H1 (cell line): Measurements from ENCODE around the gene CSF1. TPM values are rescaled to one million over a fixed set of nuclear protein-coding genes. Genes with fewer than 3 reads are reported as not detected.

Experiments
- CTCF ChIA-PET: fragments of 300-600 bp; sonication (Branson Sonifier 250); formaldehyde crosslinking; loops from one replicate; lab custom pipeline; 2021; ENCODE audit not compliant: partially characterized antibody; lab: Charles Lee
- POLR2A ChIA-PET: fragments of 300-600 bp; sonication (Branson Sonifier 250); formaldehyde crosslinking; loops from one replicate; lab custom pipeline; 2021; ENCODE audit warnings: inconsistent platforms; ENCODE audit not compliant: partially characterized antibody; lab: Charles Lee
- DNase-seq, 2 experiments: peaks; one replicate each; pipeline versions ENCODE4 v3.0.0 to v3.0.0-alpha.2; 2010 to 2022; ENCODE audit warnings: low spot score in 2 of 2, low read depth in 1 of 2, mixed read lengths in 1 of 2
- FAIRE-seq: peaks from 2 replicates; lab custom pipeline; 2011; peaks lifted over from hg19 to GRCh38; lab: Jason Lieb, UNC
- H2AFZ ChIP-seq: 2 replicates; pipeline ENCODE4 v1.8.1; 2012; ENCODE audit warnings: low read length, inconsistent platforms
- H2AK5ac ChIP-seq: 2 replicates; pipeline ENCODE4 v1.6.1; 2013; ENCODE audit warnings: low read depth, low read length
- H2BK120ac ChIP-seq: replicated peaks from 2 replicates; pipeline ENCODE3; 2013; ENCODE audit warnings: low read depth, low read length, inconsistent platforms
- H2BK12ac ChIP-seq: 2 replicates; pipeline ENCODE4 v1.6.1; 2013; ENCODE audit warnings: low read depth, low read length
- H2BK15ac ChIP-seq: 2 replicates; pipeline ENCODE4 v1.6.1; 2013; ENCODE audit warnings: low read length
- H2BK20ac ChIP-seq: 2 replicates; pipeline ENCODE4 v1.6.1; 2013; ENCODE audit warnings: low read length
- H2BK5ac ChIP-seq: 2 replicates; pipeline ENCODE4 v1.6.1; 2013; ENCODE audit warnings: low read depth, low read length
- H3K14ac ChIP-seq: 2 replicates; pipeline ENCODE4 v1.6.1; 2013; ENCODE audit warnings: inconsistent platforms; ENCODE audit not compliant: insufficient read length
- H3K18ac ChIP-seq: 2 replicates; pipeline ENCODE4 v1.6.1; 2013; ENCODE audit warnings: low read length; ENCODE audit errors: extremely low read depth
- H3K23ac ChIP-seq: 2 replicates; pipeline ENCODE4 v1.6.1; 2013; ENCODE audit warnings: inconsistent platforms; ENCODE audit not compliant: insufficient read length
- H3K23me2 ChIP-seq: 2 replicates; pipeline ENCODE4 v1.6.1; 2013; ENCODE audit warnings: low read depth, low read length
- H3K27ac ChIP-seq: 2 replicates; pipeline ENCODE4 v1.6.1; 2011; ENCODE audit warnings: low read depth, low read length, inconsistent platforms
- H3K27me3 ChIP-seq, 4 experiments: replicated peaks in 1 of 4; 1 replicate in 1 of 4; 2 replicates in 3 of 4; pipeline versions ENCODE4 v1.6.1 to v1.8.1; 2011 to 2013; ENCODE audit warnings: low read length in 3 of 4, mild to moderate bottlenecking in 3 of 4, inconsistent platforms in 2 of 4, mixed read lengths in 2 of 4, moderate library complexity in 1 of 4; ENCODE audit not compliant: control insufficient read depth in 3 of 4, insufficient read depth in 3 of 4; ENCODE audit errors: extremely low read depth in 1 of 4
- H3K36me3 ChIP-seq, 4 experiments: 2 replicates each; pipeline versions ENCODE4 v1.6.1 to v1.8.1; 2011 to 2013; ENCODE audit warnings: mild to moderate bottlenecking in 4 of 4, low read length in 3 of 4, moderate library complexity in 2 of 4, control low read depth in 1 of 4, inconsistent platforms in 1 of 4; ENCODE audit not compliant: insufficient read depth in 4 of 4, control insufficient read depth in 2 of 4
- H3K4ac ChIP-seq: replicated peaks from 2 replicates; pipeline ENCODE3; 2013; ENCODE audit warnings: low read length, low read depth, mixed read lengths, inconsistent platforms; ENCODE audit not compliant: insufficient read length
- H3K4me1 ChIP-seq, 4 experiments: replicated peaks in 1 of 4; 1 replicate in 1 of 4; 2 replicates in 3 of 4; pipeline versions ENCODE4 v1.6.1 to v1.8.1; 2011 to 2013; ENCODE audit warnings: low read length in 3 of 4, inconsistent platforms in 2 of 4, mixed read lengths in 1 of 4; ENCODE audit not compliant: insufficient read depth in 4 of 4, control insufficient read depth in 3 of 4
- H3K4me2 ChIP-seq, 2 experiments: 2 replicates each; pipeline versions ENCODE4 v1.6.1 to v1.8.1; 2011 to 2013; ENCODE audit warnings: low read depth in 2 of 2, low read length in 2 of 2, control low read depth in 1 of 2, inconsistent platforms in 1 of 2, mild to moderate bottlenecking in 1 of 2; ENCODE audit not compliant: insufficient read depth in 1 of 2
- H3K4me3 ChIP-seq, 4 experiments: fragments of 200-600, 300-600 bp in 1 of 4; sonication (generic), shearing (Covaris generic), sonication (Bioruptor Twin) in 1 of 4; 2 replicates each; pipeline versions ENCODE4 v1.5.1 to v1.8.1; 2011 to 2016; ENCODE audit warnings: low read length in 4 of 4, low read depth in 3 of 4, control low read depth in 2 of 4, inconsistent platforms in 2 of 4, mild to moderate bottlenecking in 2 of 4, mixed read lengths in 1 of 4, moderate library complexity in 1 of 4; ENCODE audit not compliant: insufficient read depth in 2 of 4; ENCODE audit errors: extremely low read depth in 1 of 4
- H3K56ac ChIP-seq: replicated peaks from 2 replicates; pipeline ENCODE3; 2013; ENCODE audit warnings: low read depth, mild to moderate bottlenecking, mixed read lengths, low read length, inconsistent platforms; ENCODE audit not compliant: insufficient read length
- H3K79me1 ChIP-seq: 2 replicates; pipeline ENCODE4 v1.6.1; 2013; ENCODE audit warnings: low read depth, low read length, control low read depth
- H3K79me2 ChIP-seq, 2 experiments: 2 replicates each; pipeline versions ENCODE4 v1.6.1 to v1.8.1; 2012 to 2013; ENCODE audit warnings: low read length in 2 of 2, mild to moderate bottlenecking in 2 of 2, inconsistent platforms in 1 of 2; ENCODE audit not compliant: insufficient read depth in 2 of 2, control insufficient read depth in 1 of 2
- H3K9ac ChIP-seq, 4 experiments: replicated peaks in 1 of 4; 1 replicate in 1 of 4; 2 replicates in 3 of 4; pipeline versions ENCODE4 v1.6.1 to v1.8.1; 2011 to 2013; ENCODE audit warnings: low read depth in 3 of 4, low read length in 3 of 4, control low read depth in 2 of 4, mild to moderate bottlenecking in 2 of 4, moderate library complexity in 2 of 4, inconsistent platforms in 1 of 4; ENCODE audit errors: extremely low read depth in 1 of 4
- H3K9me3 ChIP-seq, 2 experiments: 2 replicates each; pipeline versions ENCODE4 v1.6.1 to v1.8.1; 2012 to 2013; ENCODE audit warnings: mild to moderate bottlenecking in 2 of 2, moderate library complexity in 2 of 2, control low read depth in 1 of 2, inconsistent platforms in 1 of 2, low read depth in 1 of 2, low read length in 1 of 2, mixed read lengths in 1 of 2; ENCODE audit not compliant: insufficient read depth in 2 of 2
- H4K20me1 ChIP-seq, 2 experiments: replicated peaks in 1 of 2; 2 replicates each; pipeline versions ENCODE3 to v1.8.1; 2011 to 2013; ENCODE audit warnings: inconsistent platforms in 2 of 2, low read length in 2 of 2, mild to moderate bottlenecking in 1 of 2; ENCODE audit not compliant: insufficient read depth in 2 of 2, control insufficient read depth in 1 of 2
- H4K5ac ChIP-seq: 2 replicates; pipeline ENCODE4 v1.6.1; 2013; ENCODE audit warnings: low read length, low read depth, mixed read lengths, inconsistent platforms; ENCODE audit not compliant: insufficient read length
- H4K8ac ChIP-seq: 2 replicates; pipeline ENCODE4 v1.8.0; 2013; ENCODE audit warnings: mild to moderate bottlenecking, moderate library complexity, low read length, inconsistent platforms; ENCODE audit not compliant: insufficient read depth; ENCODE audit errors: extremely low read depth
- H4K91ac ChIP-seq: replicated peaks from 2 replicates; pipeline ENCODE3; 2013; ENCODE audit warnings: low read length, mixed read lengths, inconsistent platforms; ENCODE audit not compliant: insufficient read length
- BACH1 ChIP-seq: IDR thresholded peaks from 2 replicates; pipeline ENCODE4 v1.6.1; 2012; ENCODE audit warnings: low read length, improper control_type of control experiment
- BCL11A ChIP-seq, 2 experiments: IDR thresholded peaks; one replicate each; pipeline ENCODE4 v1.6.1; 2011; ENCODE audit warnings: low read depth in 2 of 2, low read length in 2 of 2, mild to moderate bottlenecking in 2 of 2
- CEBPB ChIP-seq: IDR thresholded peaks from 2 replicates; pipeline ENCODE4 v1.6.1; 2012; ENCODE audit warnings: low read depth, low read length
- CREB1 ChIP-seq: IDR thresholded peaks from 2 replicates; pipeline ENCODE4 v1.6.1; 2012; ENCODE audit warnings: inconsistent platforms
- POU5F1 ChIP-seq: IDR thresholded peaks from 2 replicates; pipeline ENCODE4 v1.6.1; 2011; ENCODE audit warnings: low read depth, mild to moderate bottlenecking, low read length, moderate library complexity
- RBBP5 ChIP-seq: IDR thresholded peaks from 2 replicates; pipeline ENCODE4 v1.7.1; 2012; ENCODE audit warnings: low read depth, mild to moderate bottlenecking, inconsistent platforms, low read length, moderate library complexity, borderline replicate concordance
- SIRT6 ChIP-seq: IDR thresholded peaks from one replicate; pipeline ENCODE4 v1.7.1; 2012; ENCODE audit warnings: low read length, inconsistent platforms
- SIX5 ChIP-seq: IDR thresholded peaks from 2 replicates; pipeline ENCODE4 v1.6.1; 2011; ENCODE audit warnings: mild to moderate bottlenecking, low read depth, low read length
- SP2 ChIP-seq: IDR thresholded peaks from 2 replicates; pipeline ENCODE4 v1.6.1; 2012; ENCODE audit warnings: mild to moderate bottlenecking, low read length, inconsistent platforms
- SRF ChIP-seq: IDR thresholded peaks from 2 replicates; pipeline ENCODE4 v1.6.1; 2011; ENCODE audit warnings: mild to moderate bottlenecking, low read depth, low read length, moderate library complexity
- TBP ChIP-seq: IDR thresholded peaks from 2 replicates; pipeline ENCODE4 v1.6.1; 2011; ENCODE audit warnings: low read depth, low read length, improper control_type of control experiment
- WGBS, 2 experiments: shearing (Covaris generic) in 1 of 2; methylation state at CpG; one replicate each; pipeline versions ENCODE4 v1.1.6 to v1.1.7; 2013 to 2015; ENCODE audit warnings: low lambda C conversion rate in 2 of 2, mixed read lengths in 2 of 2, inconsistent platforms in 1 of 2, low coverage in 1 of 2, missing lambda C conversion rate in 1 of 2; ENCODE audit not compliant: insufficient replicate concordance in 2 of 2, insufficient coverage in 1 of 2, insufficient read length in 1 of 2; ENCODE audit errors: extremely low coverage in 1 of 2, missing lambda C conversion rate in 1 of 2; 5-methylcytosine and 5-hydroxymethylcytosine counted together
- polyA plus RNA-seq, 7 experiments: library from polyadenylated mRNA; depleted of rRNA in 3 of 7; stranded (reverse) in 5 of 7; unstranded in 2 of 7; fragments of >200 nt in 5 of 7; fragments of 200-250 nt in 2 of 7; gene quantifications; 1 replicate in 5 of 7; 2 replicates in 1 of 7; 4 replicates in 1 of 7; pipeline versions ENCODE4 v1.2.1 to v1.2.3, GENCODE V29; 2011 to 2013; ENCODE audit warnings: missing spikeins in 2 of 7, mixed read lengths in 2 of 7
- total RNA-seq: library from RNA; stranded (reverse); fragmentation: NEBNext Ultra II Directional; extraction: Animal tissue kit (Norgen Biotek cat#: 25700); gene quantifications from 2 replicates; pipeline ENCODE4 v1.2.1, GENCODE V29; 2021

CSF1 gene
- total and polyA plus RNA-seq, 2 of the 8 experiments (the other 6 are each of a cell fraction or from before 2014, with no cell fraction given) = 3.3 to 5.4 TPM

DNA sequence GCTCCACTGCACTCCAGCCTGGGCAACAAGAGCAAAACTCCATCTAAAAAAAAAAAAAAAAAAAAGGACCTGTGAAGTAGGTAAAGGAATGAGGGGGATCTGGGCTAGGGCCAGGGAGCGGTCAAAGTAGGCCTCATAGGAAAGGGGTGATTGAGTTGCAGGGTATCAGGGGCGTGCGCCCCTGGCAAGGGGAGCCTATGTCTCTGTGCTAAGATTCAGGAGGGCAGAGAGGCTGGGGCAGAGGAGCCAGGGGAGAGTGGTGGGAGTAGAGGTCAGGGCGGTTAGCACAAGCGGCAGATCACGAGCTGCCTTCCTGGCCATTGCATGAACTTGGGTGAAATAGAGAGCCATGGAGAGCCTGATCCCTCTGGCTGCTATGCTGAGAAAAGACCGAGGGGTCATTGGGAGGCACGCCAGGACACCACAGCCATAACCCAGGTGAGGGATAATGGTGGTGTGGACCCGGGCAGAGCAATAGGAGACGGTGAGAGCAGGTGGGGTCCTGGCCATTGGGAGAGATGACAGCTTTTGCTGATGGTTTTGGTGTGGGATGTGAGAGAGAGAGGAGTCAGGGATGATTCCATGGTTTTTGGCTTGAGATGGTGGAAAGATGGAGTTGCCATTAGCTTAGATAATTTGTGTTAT is 30.6 kb upstream of the CSF1 start:
- H3K4me1 ChIP-seq = peaks cover 6 to 23% (median 8%) of the 10 kb centered on the region in 4 experiments
- H2BK20ac ChIP-seq = no peak overlapping the region
- H2BK5ac ChIP-seq = 0 out of 2 replicates have a peak overlapping the region, but pooled peaks have one; percentile 35
- no peaks in the 10 kb centered on the region for H3K36me3 ChIP-seq
- H4K8ac ChIP-seq = no peak overlapping the region; the same call in 1 of the 2 replicates
- no peak overlapping the region; the same call in 1 of the 2 replicates for H2BK15ac ChIP-seq
- 88% methylated on average over 10 of the region's 10 CpGs; no CpG with 5 or more reads in 1 of the 2 experiments for WGBS, 2 experiments
- no peaks in the 10 kb centered on the region for H3K23me2 ChIP-seq
- no peak overlapping the region for H3K14ac ChIP-seq
- peak overlapping the region; percentile 20 for H4K91ac ChIP-seq
- 0 out of 2 replicates have a peak overlapping the region, but pooled peaks have one; percentile 55 for H3K18ac ChIP-seq
- no peak overlapping the region for H3K4ac ChIP-seq
- no peak overlapping the region for H3K4me2 ChIP-seq
- no peak overlapping the region for H2AFZ ChIP-seq
- no peak overlapping the region for H3K27ac ChIP-seq
- ChIA-PET CTCF (interaction anchor here (0.7 to 1.7 kb wide), 9 partner anchors 27 to 240 kb away, joined by 3 to 6 read pairs (median 3); partner anchors contain the start of gene AHCYL1), POLR2A (no interaction called here)
- H4K5ac ChIP-seq = no peak overlapping the region
- no peaks in the 10 kb centered on the region for H3K9me3 ChIP-seq
- H3K27me3 ChIP-seq = no peaks in the 10 kb centered on the region; a peak in 1 of 7 replicates
- no peak overlapping the region for H2BK12ac ChIP-seq
- no peaks in the 10 kb centered on the region for H3K79me1 ChIP-seq
- H3K56ac ChIP-seq = no peak overlapping the region
- no peak overlapping the region for H2BK120ac ChIP-seq
- H3K79me2 ChIP-seq = no peaks in the 10 kb centered on the region
- H3K23ac ChIP-seq = no peak overlapping the region
- no peak overlapping the region for H3K4me3 ChIP-seq
- DNase-seq (no peak), FAIRE-seq (no peak)
- no peak overlapping the region; the same call in 1 of the 2 replicates for H2AK5ac ChIP-seq
- no peak overlapping the region; a peak in 1 of 7 replicates for H3K9ac ChIP-seq
- no peaks in the 10 kb centered on the region for H4K20me1 ChIP-seq
- TF ChIP-seq TBP = no peak
- no peak for TF ChIP-seq BACH1
- no peak for TF ChIP-seq RBBP5
- no peak for TF ChIP-seq POU5F1
- no peak for TF ChIP-seq BCL11A (IDR thresholded peaks at IDR 0.05; ENCODE audit: low read depth in 2 of 2, low read length in 2 of 2)
- no peak for TF ChIP-seq SIRT6
- no peak for TF ChIP-seq SP2
- TF ChIP-seq SIX5 = no peak
- no peak for TF ChIP-seq CREB1
- no peak for TF ChIP-seq CEBPB
- TF ChIP-seq SRF = no peak
